H9 (cell line): ENCODE measurements around the gene ETHE1. TPM values are rescaled to one million over a fixed set of nuclear protein-coding genes. Genes with fewer than 3 reads are reported as not detected.
A peak's percentile ranks its signal among the peaks of the same experiment; 100 is the strongest.

ENCODE experiments used
- DNase-seq: peaks from one replicate; pipeline ENCODE4 v3.0.0-alpha.2; 2017
- H2AFZ ChIP-seq: one replicate; pipeline ENCODE4 v1.6.1; 2013; ENCODE audit warnings: mild to moderate bottlenecking, low read length, control low read depth, moderate library complexity
- H2AK5ac ChIP-seq: 2 replicates; pipeline ENCODE4 v1.6.1; 2013; ENCODE audit warnings: low read length, control low read depth, mixed read lengths; ENCODE audit not compliant: insufficient read length
- H2BK120ac ChIP-seq: one replicate; pipeline ENCODE4 v1.6.1; 2013; ENCODE audit warnings: low read depth, mild to moderate bottlenecking, low read length, control low read depth, inconsistent platforms; ENCODE audit not compliant: poor library complexity, severe bottlenecking
- H2BK12ac ChIP-seq: 2 replicates; pipeline ENCODE4 v1.6.1; 2013; ENCODE audit warnings: low read length, control low read depth, mixed read lengths, low read depth; ENCODE audit not compliant: insufficient read length
- H2BK15ac ChIP-seq: 2 replicates; pipeline ENCODE4 v1.6.1; 2013; ENCODE audit warnings: low read depth, low read length, control low read depth
- H2BK20ac ChIP-seq: one replicate; pipeline ENCODE4 v1.6.1; 2013; ENCODE audit warnings: low read depth, mild to moderate bottlenecking, low read length, control low read depth, inconsistent platforms; ENCODE audit not compliant: poor library complexity, severe bottlenecking
- H2BK5ac ChIP-seq: 2 replicates; pipeline ENCODE4 v1.6.1; 2013; ENCODE audit warnings: low read length, control low read depth, mixed read lengths; ENCODE audit not compliant: insufficient read length
- H3K14ac ChIP-seq: 2 replicates; pipeline ENCODE4 v1.6.1; 2013; ENCODE audit warnings: low read length, control low read depth; ENCODE audit not compliant: insufficient read depth
- H3K18ac ChIP-seq: 2 replicates; pipeline ENCODE4 v1.6.1; 2013; ENCODE audit warnings: low read depth, mild to moderate bottlenecking, mixed read lengths, low read length, control low read depth; ENCODE audit not compliant: insufficient read length
- H3K23ac ChIP-seq: 2 replicates; pipeline ENCODE4 v1.6.1; 2013; ENCODE audit warnings: low read length, control low read depth, mixed read lengths, low read depth; ENCODE audit not compliant: insufficient read length
- H3K23me2 ChIP-seq: 2 replicates; pipeline ENCODE4 v1.6.1; 2013; ENCODE audit warnings: low read depth, mild to moderate bottlenecking, mixed read lengths, low read length, control low read depth; ENCODE audit not compliant: insufficient read length, poor library complexity, severe bottlenecking
- H3K27ac ChIP-seq: 2 replicates; pipeline ENCODE4 v1.5.1; 2013; ENCODE audit warnings: low read length, control low read depth, mixed read lengths, low read depth; ENCODE audit not compliant: insufficient read length
- H3K27me3 ChIP-seq: 2 replicates; pipeline ENCODE4 v1.6.1; 2013; ENCODE audit warnings: low read length, control low read depth, inconsistent platforms; ENCODE audit not compliant: insufficient read depth
- H3K4ac ChIP-seq: 2 replicates; pipeline ENCODE4 v1.6.1; 2013; ENCODE audit warnings: low read depth, mild to moderate bottlenecking, control low read depth, inconsistent platforms, low read length, moderate library complexity
- H3K4me1 ChIP-seq: 2 replicates; pipeline ENCODE4 v1.6.1; 2013; ENCODE audit warnings: low read length, control low read depth, inconsistent platforms; ENCODE audit not compliant: insufficient read depth
- H3K4me2 ChIP-seq: 2 replicates; pipeline ENCODE4 v1.6.1; 2013; ENCODE audit warnings: low read length, control low read depth, mixed read lengths; ENCODE audit not compliant: insufficient read length, insufficient read depth
- H3K56ac ChIP-seq: 2 replicates; pipeline ENCODE4 v1.6.1; 2013; ENCODE audit warnings: low read depth, mild to moderate bottlenecking, mixed read lengths, low read length, control low read depth; ENCODE audit not compliant: insufficient read length
- H3K79me1 ChIP-seq: 2 replicates; pipeline ENCODE4 v1.6.1; 2013; ENCODE audit warnings: low read depth, mild to moderate bottlenecking, moderate library complexity, low read length, control low read depth, inconsistent platforms; ENCODE audit not compliant: insufficient read depth, poor library complexity, severe bottlenecking
- H3K79me2 ChIP-seq: 2 replicates; pipeline ENCODE4 v1.6.1; 2013; ENCODE audit warnings: low read length, control low read depth, inconsistent platforms; ENCODE audit not compliant: insufficient read depth
- H3K9ac ChIP-seq: 2 replicates; pipeline ENCODE4 v1.6.1; 2013; ENCODE audit warnings: low read length, control low read depth, mixed read lengths; ENCODE audit not compliant: insufficient read length; ENCODE audit errors: extremely low read depth
- H3K9me3 ChIP-seq: one replicate; pipeline ENCODE4 v1.6.1; 2013; ENCODE audit warnings: low read depth, low read length, inconsistent platforms; ENCODE audit not compliant: control insufficient read depth
- H3T11ph ChIP-seq: one replicate; pipeline ENCODE4 v1.6.1; 2013; ENCODE audit warnings: mild to moderate bottlenecking, low read length, control low read depth, inconsistent platforms
- H4K20me1 ChIP-seq: one replicate; pipeline ENCODE4 v1.6.1; 2013; ENCODE audit not compliant: control insufficient read depth, insufficient read length, insufficient read depth
- H4K5ac ChIP-seq: 2 replicates; pipeline ENCODE4 v1.6.1; 2013; ENCODE audit warnings: low read depth, mild to moderate bottlenecking, mixed read lengths, low read length, control low read depth; ENCODE audit not compliant: insufficient read length
- H4K8ac ChIP-seq: replicated peaks from 2 replicates; pipeline ENCODE4 v1.6.1; 2013; ENCODE audit warnings: low read length, control low read depth, mixed read lengths, low read depth; ENCODE audit not compliant: insufficient read length
- H4K91ac ChIP-seq: 2 replicates; pipeline ENCODE4 v1.6.1; 2013; ENCODE audit warnings: low read depth, mild to moderate bottlenecking, moderate library complexity, mixed read lengths, low read length, control low read depth; ENCODE audit not compliant: insufficient read length
- H3K27ac Mint-ChIP-seq, 3 experiments: 2 replicates in 2 of 3; 3 replicates in 1 of 3; pipeline ENCODE4 v1.8.0; 2020 to 2021; ENCODE audit warnings: mixed read lengths in 3 of 3, mild to moderate bottlenecking in 1 of 3, moderate library complexity in 1 of 3
- H3K27me3 Mint-ChIP-seq: 2 replicates; pipeline ENCODE4 v1.8.0; 2021; ENCODE audit warnings: low read depth, mild to moderate bottlenecking, moderate library complexity, mixed read lengths
- H3K36me3 Mint-ChIP-seq, 3 experiments: 2 replicates in 2 of 3; 3 replicates in 1 of 3; pipeline ENCODE4 v1.8.0; 2020 to 2021; ENCODE audit warnings: low read depth in 3 of 3, mixed read lengths in 3 of 3; ENCODE audit not compliant: insufficient read depth in 1 of 3
- H3K4me1 Mint-ChIP-seq, 2 experiments: 2 replicates each; pipeline ENCODE4 v1.8.0; 2020; ENCODE audit warnings: mixed read lengths in 2 of 2
- H3K4me3 Mint-ChIP-seq, 2 experiments: 2 replicates in 1 of 2; 3 replicates in 1 of 2; pipeline ENCODE4 v1.8.0; 2020 to 2021; ENCODE audit warnings: mild to moderate bottlenecking in 2 of 2, mixed read lengths in 2 of 2, moderate library complexity in 1 of 2
- H3K9me3 Mint-ChIP-seq, 2 experiments: 2 replicates in 1 of 2; 3 replicates in 1 of 2; pipeline ENCODE4 v1.8.0; 2020; ENCODE audit warnings: mild to moderate bottlenecking in 2 of 2, mixed read lengths in 2 of 2, moderate library complexity in 1 of 2
- CTCF ChIP-seq: fragments of 200-600 bp; sonication (generic); conservative IDR thresholded peaks from 3 replicates; pipeline ENCODE4 v1.8.0; 2021; ENCODE audit warnings: antibody characterized with exemption, mild to moderate bottlenecking
- WGBS: extraction: QIAGEN DNeasy Blood & Tissue Kit; methylation state at CpG from one replicate; pipeline ENCODE4 v1.1.7; 2013; ENCODE audit warnings: missing lambda C conversion rate, low lambda C conversion rate, mixed read lengths; ENCODE audit not compliant: insufficient read length; ENCODE audit errors: extremely low coverage; 5-methylcytosine and 5-hydroxymethylcytosine counted together
- total RNA-seq: library from RNA; stranded (reverse); gene quantifications from 2 replicates; pipeline ENCODE4 v1.2.1, GENCODE V29; 2021

Gene ETHE1
- total RNA-seq, 1 experiment from 2014 or later: 18.8 TPM

DNA sequence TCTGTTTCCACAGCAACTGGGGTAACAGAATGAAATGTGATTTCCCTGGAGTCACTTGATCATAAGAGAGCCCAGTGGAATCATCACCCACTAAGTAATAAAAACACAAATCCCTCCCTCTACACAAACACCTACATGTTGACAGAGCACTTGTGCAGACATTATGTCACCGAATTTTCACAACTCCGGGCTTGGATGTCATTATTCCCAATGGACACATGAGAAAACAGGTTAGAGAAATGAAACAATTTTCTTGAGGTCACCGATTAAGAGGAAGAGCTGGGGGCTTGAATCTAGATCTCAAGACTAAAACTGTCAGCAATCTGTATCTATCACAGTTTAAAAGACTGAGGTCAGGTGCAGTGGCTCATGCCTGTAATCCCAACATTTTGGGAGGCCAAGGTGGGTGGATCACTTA, 45.2 kb upstream of the ETHE1 start:
- WGBS: no CpG with 5 or more reads among the region's 3 CpGs
- no peaks in the 10 kb centered on the region for H3K27me3 Mint-ChIP-seq
- Histone ChIP-seq H3K9me3 (no peaks in the 10 kb centered on the region), H3K23me2 (peaks cover 7% of the 10 kb centered on the region), H3K4me1 (peaks cover 4% of the 10 kb centered on the region; the same call in 1 of the 2 replicates), H2BK20ac (no peak overlapping the region), H3K27ac (no peak overlapping the region), H3K4ac (no peak overlapping the region), H2BK5ac (no peak overlapping the region), H3K4me2 (no peak overlapping the region), H2BK12ac (no peak overlapping the region), H3T11ph (no peak overlapping the region), H2AFZ (no peak overlapping the region), H3K56ac (no peak overlapping the region), H3K14ac (no peak overlapping the region), H3K23ac (no peak overlapping the region), H2BK15ac (no peak overlapping the region), H2BK120ac (no peak overlapping the region), H3K79me2 (no peaks in the 10 kb centered on the region; the same call in 1 of the 2 replicates), H4K8ac (no peak overlapping the region), H3K9ac (no peak overlapping the region), H3K79me1 (no peaks in the 10 kb centered on the region), H3K27me3 (no peaks in the 10 kb centered on the region), H4K5ac (no peak overlapping the region), H4K91ac (no peak overlapping the region), H2AK5ac (no peak overlapping the region), H3K18ac (no peak overlapping the region), H4K20me1 (no peaks in the 10 kb centered on the region)
- H3K4me3 Mint-ChIP-seq: no peak overlapping the region; a peak in 1 of 5 replicates
- H3K27ac Mint-ChIP-seq: peak overlapping the region in 2 of 3 experiments; percentile 5 to 17; a peak in 2 of 7 replicates
- TF ChIP-seq CTCF: no peak
- no peak for DNase-seq
- peaks cover 20 to 32% of the 10 kb centered on the region in 2 experiments for H3K4me1 Mint-ChIP-seq
- peaks cover 0 to 27% (median 18%) of the 10 kb centered on the region in 3 experiments; a peak in 6 of 7 replicates for H3K36me3 Mint-ChIP-seq
- no peaks in the 10 kb centered on the region for H3K9me3 Mint-ChIP-seq
